K562 (cell line): ENCODE results near the gene EFCAB10. TPM values are rescaled to one million over a fixed set of nuclear protein-coding genes. Genes with fewer than 3 reads are reported as not detected.
A peak's percentile ranks its signal among the peaks of the same experiment; 100 is the strongest.

Experiments used
- ARHGAP35 ChIP-seq: fragments of 450-650 bp; IDR thresholded peaks from 2 replicates; pipeline ENCODE4 v1.6.1; 2018; ENCODE audit not compliant: partially characterized antibody
- EP300 ChIP-seq: IDR thresholded peaks from 2 replicates; pipeline ENCODE4 v1.6.1; 2012; ENCODE audit warnings: low read length, improper control_type of control experiment
- EZH2 ChIP-seq: IDR thresholded peaks from 2 replicates; pipeline ENCODE4 v1.6.1; 2012; ENCODE audit warnings: low read depth, mild to moderate bottlenecking, inconsistent platforms, low read length, borderline replicate concordance
- HIVEP1 ChIP-seq: fragments of 250-450 bp; sonication (Bioruptor Pico); IDR thresholded peaks from 2 replicates; pipeline ENCODE4 v1.4.0; 2020; ENCODE audit warnings: mild to moderate bottlenecking
- PTRF ChIP-seq: fragments of 450-650 bp; IDR thresholded peaks from 2 replicates; pipeline ENCODE4 v1.6.1; 2016; ENCODE audit warnings: mild to moderate bottlenecking, missing genetic modification characterization, missing compliant biosample characterization
- RBM25 ChIP-seq: fragments of 200-400 bp; formaldehyde crosslinking; IDR thresholded peaks from 2 replicates; pipeline ENCODE4 v1.6.1; 2018; ENCODE audit warnings: low read length, low read depth, moderate library complexity; ENCODE audit not compliant: severe bottlenecking
- RBM34 ChIP-seq: fragments of 200-400 bp; formaldehyde crosslinking; IDR thresholded peaks from 2 replicates; pipeline ENCODE4 v1.6.1; 2018; ENCODE audit warnings: low read length, borderline replicate concordance; ENCODE audit not compliant: insufficient read depth
- TEAD4 ChIP-seq, 2 experiments: sonication (generic) in 1 of 2; formaldehyde crosslinking in 1 of 2; IDR thresholded peaks; 2 replicates each; pipeline versions ENCODE4 v1.6.1 to v1.8.0; 2012 to 2022; ENCODE audit warnings: borderline replicate concordance in 1 of 2, inconsistent platforms in 1 of 2, low read length in 1 of 2, mild to moderate bottlenecking in 1 of 2, missing genetic modification reagents in 1 of 2
- TSHZ1 ChIP-seq: fragments of 250-450 bp; sonication (Bioruptor Pico); IDR thresholded peaks from 2 replicates; pipeline ENCODE4 v1.4.0; 2020; ENCODE audit warnings: mild to moderate bottlenecking, moderate library complexity
- YY1 ChIP-seq, 3 experiments: IDR thresholded peaks; 2 replicates each; pipeline ENCODE4 v1.6.1; 2011; ENCODE audit warnings: low read length in 2 of 3, mild to moderate bottlenecking in 2 of 3, moderate library complexity in 2 of 3, borderline replicate concordance in 1 of 3, control low read depth in 1 of 3, low read depth in 1 of 3; ENCODE audit not compliant: insufficient read depth in 3 of 3, insufficient replicate concordance in 2 of 3, control insufficient read depth in 1 of 3, insufficient read length in 1 of 3; ENCODE audit errors: extremely low read depth in 1 of 3
- ZBTB7A ChIP-seq: IDR thresholded peaks from 2 replicates; pipeline ENCODE4 v1.6.1; 2011; ENCODE audit warnings: low read depth, mild to moderate bottlenecking, low read length, moderate library complexity, borderline replicate concordance; ENCODE audit not compliant: control insufficient read depth
- ZNF324 ChIP-seq: fragments of 250-450 bp; sonication (Bioruptor Pico); IDR thresholded peaks from 2 replicates; pipeline ENCODE4 v1.4.0; 2020; ENCODE audit warnings: mild to moderate bottlenecking
- polyA plus RNA-seq, 8 experiments: library from polyadenylated mRNA; depleted of rRNA in 4 of 8; stranded (reverse) in 5 of 8; unstranded in 3 of 8; fragments of >200 nt; fragmentation: Nextera tagmentation in 2 of 8; fragmentation: Illumina TruSeq in 1 of 8; extraction: Ambion mirVana in 2 of 8; extraction: Trizol in 1 of 8; gene quantifications; 2 replicates each; pipeline versions ENCODE4 v1.2.1 to v1.2.3, GENCODE V29; 2011 to 2014; ENCODE audit warnings: inconsistent platforms in 1 of 8, missing spikeins in 1 of 8
- total RNA-seq, 7 experiments: library from RNA; depleted of rRNA in 6 of 7; stranded (reverse); fragments of >200 nt in 6 of 7; fragmentation: Illumina TruSeq in 2 of 7; extraction: Trizol in 2 of 7; gene quantifications; 2 replicates each; pipeline versions ENCODE4 v1.2.1 to v1.2.3, GENCODE V29; 2011 to 2021; ENCODE audit warnings: low replicate concordance in 1 of 7
- TF ChIP-seq, protein P1 (sequence below): fragments of 250-450 bp; sonication (Bioruptor Pico); IDR thresholded peaks from 2 replicates; pipeline ENCODE4 v1.4.0; 2020; ENCODE audit warnings: mild to moderate bottlenecking, moderate library complexity
- TF ChIP-seq, protein P2 (sequence below): fragments of 450-650 bp; formaldehyde crosslinking; IDR thresholded peaks from 2 replicates; pipeline ENCODE4 v1.4.0; 2022; ENCODE audit warnings: mild to moderate bottlenecking, moderate library complexity
- TF ChIP-seq, protein P3 (sequence below): fragments of 250-450 bp; sonication (Bioruptor Pico); IDR thresholded peaks from 2 replicates; pipeline ENCODE4 v1.4.0; 2020; ENCODE audit warnings: borderline replicate concordance

Gene EFCAB10
- total and polyA plus RNA-seq, 9 of the 15 experiments (the other 6 are each of a cell fraction or from before 2014, with no cell fraction given), result 5.0 to 21.4 (median 16.8) TPM

DNA sequence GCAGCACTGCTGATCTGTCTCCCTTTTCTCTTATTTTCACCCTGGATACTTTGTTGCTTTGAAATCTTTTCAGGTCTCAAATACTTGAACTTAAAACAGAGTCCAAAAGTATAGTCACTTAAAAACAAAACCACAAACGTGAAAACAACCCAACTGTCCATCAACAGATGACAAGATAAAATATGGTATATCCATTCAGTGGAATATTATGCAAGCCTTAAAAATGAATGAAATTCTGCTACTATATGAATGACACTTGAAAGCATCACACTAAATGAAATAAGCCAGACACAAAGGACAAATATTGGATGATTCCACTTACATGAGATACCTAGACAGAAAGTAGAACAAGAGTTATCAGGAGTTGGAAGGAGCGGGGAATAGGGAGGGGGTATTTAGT, 44.7 kb upstream of the EFCAB10 start (continued):
- TF ChIP-seq, protein P1, sequence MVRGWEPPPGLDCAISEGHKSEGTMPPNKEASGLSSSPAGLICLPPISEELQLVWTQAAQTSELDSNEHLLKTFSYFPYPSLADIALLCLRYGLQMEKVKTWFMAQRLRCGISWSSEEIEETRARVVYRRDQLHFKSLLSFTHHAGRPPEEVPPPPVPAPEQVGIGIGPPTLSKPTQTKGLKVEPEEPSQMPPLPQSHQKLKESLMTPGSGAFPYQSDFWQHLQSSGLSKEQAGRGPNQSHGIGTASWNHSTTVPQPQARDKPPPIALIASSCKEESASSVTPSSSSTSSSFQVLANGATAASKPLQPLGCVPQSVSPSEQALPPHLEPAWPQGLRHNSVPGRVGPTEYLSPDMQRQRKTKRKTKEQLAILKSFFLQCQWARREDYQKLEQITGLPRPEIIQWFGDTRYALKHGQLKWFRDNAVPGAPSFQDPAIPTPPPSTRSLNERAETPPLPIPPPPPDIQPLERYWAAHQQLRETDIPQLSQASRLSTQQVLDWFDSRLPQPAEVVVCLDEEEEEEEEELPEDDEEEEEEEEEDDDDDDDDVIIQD (CRISPR knock-in tag), result no peak
- TF ChIP-seq YY1 (IDR thresholded peaks at IDR 0.05; ENCODE audit: borderline replicate concordance in 1 of 3, control insufficient read depth in 1 of 3, extremely low read depth in 1 of 3, insufficient read depth in 3 of 3, insufficient read length in 1 of 3, insufficient replicate concordance in 2 of 3, low read depth in 1 of 3, low read length in 2 of 3), result no peak
- TF ChIP-seq HIVEP1, result no peak
- no peak for TF ChIP-seq EP300
- no peak for TF ChIP-seq EZH2
- TF ChIP-seq ZNF324, result no peak
- TF ChIP-seq TSHZ1 (CRISPR knock-in tag), result no peak
- TF ChIP-seq TEAD4 (IDR thresholded peaks at IDR 0.05; ENCODE audit: low read length), result no peak
- no peak for TF ChIP-seq TEAD4 (CRISPR knock-in tag; IDR thresholded peaks at IDR 0.05; ENCODE audit: borderline replicate concordance)
- no peak for TF ChIP-seq RBM34
- no peak for TF ChIP-seq PTRF (tag)
- no peak for TF ChIP-seq ZBTB7A
- TF ChIP-seq, protein P2, sequence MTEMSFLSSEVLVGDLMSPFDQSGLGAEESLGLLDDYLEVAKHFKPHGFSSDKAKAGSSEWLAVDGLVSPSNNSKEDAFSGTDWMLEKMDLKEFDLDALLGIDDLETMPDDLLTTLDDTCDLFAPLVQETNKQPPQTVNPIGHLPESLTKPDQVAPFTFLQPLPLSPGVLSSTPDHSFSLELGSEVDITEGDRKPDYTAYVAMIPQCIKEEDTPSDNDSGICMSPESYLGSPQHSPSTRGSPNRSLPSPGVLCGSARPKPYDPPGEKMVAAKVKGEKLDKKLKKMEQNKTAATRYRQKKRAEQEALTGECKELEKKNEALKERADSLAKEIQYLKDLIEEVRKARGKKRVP (CRISPR knock-in tag), result no peak
- TF ChIP-seq ARHGAP35, result no peak
- peak; percentile 72 for TF ChIP-seq RBM25
- TF ChIP-seq, protein P3, sequence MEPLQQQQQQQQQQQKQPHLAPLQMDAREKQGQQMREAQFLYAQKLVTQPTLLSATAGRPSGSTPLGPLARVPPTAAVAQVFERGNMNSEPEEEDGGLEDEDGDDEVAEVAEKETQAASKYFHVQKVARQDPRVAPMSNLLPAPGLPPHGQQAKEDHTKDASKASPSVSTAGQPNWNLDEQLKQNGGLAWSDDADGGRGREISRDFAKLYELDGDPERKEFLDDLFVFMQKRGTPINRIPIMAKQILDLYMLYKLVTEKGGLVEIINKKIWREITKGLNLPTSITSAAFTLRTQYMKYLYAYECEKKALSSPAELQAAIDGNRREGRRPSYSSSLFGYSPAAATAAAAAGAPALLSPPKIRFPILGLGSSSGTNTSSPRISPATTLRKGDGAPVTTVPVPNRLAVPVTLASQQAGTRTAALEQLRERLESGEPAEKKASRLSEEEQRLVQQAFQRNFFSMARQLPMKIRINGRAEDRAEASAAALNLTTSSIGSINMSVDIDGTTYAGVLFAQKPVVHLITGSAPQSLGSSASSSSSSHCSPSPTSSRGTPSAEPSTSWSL (CRISPR knock-in tag), result no peak
